ENCODE data around the gene CACNA1C. TPM values are rescaled to one million over a fixed set of nuclear protein-coding genes. Genes with fewer than 3 reads are reported as not detected.

CACNA1C gene
- total RNA-seq, 1 experiment from 2014 or later, result 1.1 TPM

DNA sequence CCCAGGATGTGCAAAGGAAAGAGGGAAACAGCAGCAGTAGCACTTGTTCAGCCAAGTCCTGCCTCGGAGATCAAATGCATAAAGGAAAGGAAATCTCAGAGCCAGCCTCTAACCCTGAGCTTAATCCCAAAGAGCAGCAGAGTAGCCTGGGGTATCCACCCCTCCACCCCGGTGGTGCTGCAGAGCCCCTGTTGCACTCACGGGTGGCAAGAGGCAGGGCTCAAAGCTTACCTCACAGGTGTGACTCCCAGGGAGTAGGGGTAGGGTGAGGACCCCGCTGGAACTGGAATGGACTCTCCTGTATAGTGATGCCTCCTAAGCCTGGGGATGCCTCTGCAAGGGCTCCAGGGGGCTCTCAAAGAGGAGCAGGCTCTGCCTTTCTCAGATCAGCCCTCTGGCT lies 211.1 kb downstream of the CACNA1C start:
- no peak overlapping the region for H3K4me2 ChIP-seq (ENCODE audit: insufficient read depth, insufficient read length, low read length)
- H3K9ac ChIP-seq (ENCODE audit: extremely low read depth, insufficient read length, low read length), result no peak overlapping the region

More for the DNA sequence above, 211.1 kb downstream of the CACNA1C start:
- H4K20me1 ChIP-seq (ENCODE audit: control insufficient read depth, insufficient read depth, insufficient read length), result no peaks in the 10 kb centered on the region
- no peak overlapping the region for H3K18ac ChIP-seq (ENCODE audit: insufficient read length, low read depth, low read length)
- H3K14ac ChIP-seq (ENCODE audit: insufficient read depth, low read length), result no peak overlapping the region
- Mint-ChIP-seq H3K9me3 (no peaks in the 10 kb centered on the region), H3K4me1 (peaks cover 12 to 29% of the 10 kb centered on the region in 2 experiments), H3K27ac (no peak overlapping the region), H3K36me3 (ENCODE audit: insufficient read depth in 1 of 3, low read depth in 3 of 3) (no peaks in the 10 kb centered on the region), H3K27me3 (ENCODE audit: low read depth) (no peaks in the 10 kb centered on the region), H3K4me3 (no peak overlapping the region)
- H3T11ph ChIP-seq (ENCODE audit: low read length), result no peak overlapping the region
- H3K4ac ChIP-seq (ENCODE audit: low read depth, low read length), result no peak overlapping the region
- H2AFZ ChIP-seq (ENCODE audit: low read length), result no peak overlapping the region
- no peak overlapping the region for H4K8ac ChIP-seq (replicated peaks; ENCODE audit: insufficient read length, low read depth, low read length)
- H2BK12ac ChIP-seq (ENCODE audit: insufficient read length, low read depth, low read length), result no peak overlapping the region
- no peak overlapping the region for H2BK20ac ChIP-seq (ENCODE audit: low read depth, low read length, poor library complexity, severe bottlenecking)
- no peak overlapping the region for H2BK15ac ChIP-seq (ENCODE audit: low read depth, low read length)
- no peak overlapping the region for H4K91ac ChIP-seq (ENCODE audit: insufficient read length, low read depth, low read length)
- H3K27me3 ChIP-seq (ENCODE audit: insufficient read depth, low read length), result no peaks in the 10 kb centered on the region
- H3K23me2 ChIP-seq (ENCODE audit: insufficient read length, low read depth, low read length, poor library complexity, severe bottlenecking), result no peaks in the 10 kb centered on the region
- TF ChIP-seq, protein P1, sequence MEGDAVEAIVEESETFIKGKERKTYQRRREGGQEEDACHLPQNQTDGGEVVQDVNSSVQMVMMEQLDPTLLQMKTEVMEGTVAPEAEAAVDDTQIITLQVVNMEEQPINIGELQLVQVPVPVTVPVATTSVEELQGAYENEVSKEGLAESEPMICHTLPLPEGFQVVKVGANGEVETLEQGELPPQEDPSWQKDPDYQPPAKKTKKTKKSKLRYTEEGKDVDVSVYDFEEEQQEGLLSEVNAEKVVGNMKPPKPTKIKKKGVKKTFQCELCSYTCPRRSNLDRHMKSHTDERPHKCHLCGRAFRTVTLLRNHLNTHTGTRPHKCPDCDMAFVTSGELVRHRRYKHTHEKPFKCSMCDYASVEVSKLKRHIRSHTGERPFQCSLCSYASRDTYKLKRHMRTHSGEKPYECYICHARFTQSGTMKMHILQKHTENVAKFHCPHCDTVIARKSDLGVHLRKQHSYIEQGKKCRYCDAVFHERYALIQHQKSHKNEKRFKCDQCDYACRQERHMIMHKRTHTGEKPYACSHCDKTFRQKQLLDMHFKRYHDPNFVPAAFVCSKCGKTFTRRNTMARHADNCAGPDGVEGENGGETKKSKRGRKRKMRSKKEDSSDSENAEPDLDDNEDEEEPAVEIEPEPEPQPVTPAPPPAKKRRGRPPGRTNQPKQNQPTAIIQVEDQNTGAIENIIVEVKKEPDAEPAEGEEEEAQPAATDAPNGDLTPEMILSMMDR (conservative IDR thresholded peaks at IDR 0.05), result no peak
- no CpG with 5 or more reads among the region's 4 CpGs for WGBS (ENCODE audit: extremely low coverage, insufficient read length, low lambda C conversion rate)
- no peak overlapping the region for H3K56ac ChIP-seq (ENCODE audit: insufficient read length, low read depth, low read length)
- H3K9me3 ChIP-seq (ENCODE audit: control insufficient read depth, low read depth, low read length), result no peaks in the 10 kb centered on the region
- H4K5ac ChIP-seq (ENCODE audit: insufficient read length, low read depth, low read length), result no peak overlapping the region
- DNase-seq, result no peak
- H2BK120ac ChIP-seq (ENCODE audit: low read depth, low read length, poor library complexity, severe bottlenecking), result no peak overlapping the region
- no peak overlapping the region for H2BK5ac ChIP-seq (ENCODE audit: insufficient read length, low read length)
- H2AK5ac ChIP-seq (ENCODE audit: insufficient read length, low read length), result no peak overlapping the region
- no peaks in the 10 kb centered on the region for H3K79me1 ChIP-seq (ENCODE audit: insufficient read depth, low read depth, low read length, poor library complexity, severe bottlenecking)
- H3K4me1 ChIP-seq (ENCODE audit: insufficient read depth, low read length), result no peaks in the 10 kb centered on the region
- no peak overlapping the region for H3K27ac ChIP-seq (ENCODE audit: insufficient read length, low read depth, low read length)
- H3K79me2 ChIP-seq (ENCODE audit: insufficient read depth, low read length), result no peaks in the 10 kb centered on the region
- no peak overlapping the region for H3K23ac ChIP-seq (ENCODE audit: insufficient read length, low read depth, low read length)

Measured in H9 (cell line).